Measurements from ENCODE around the gene IL23R.

Gene IL23R

DNA sequence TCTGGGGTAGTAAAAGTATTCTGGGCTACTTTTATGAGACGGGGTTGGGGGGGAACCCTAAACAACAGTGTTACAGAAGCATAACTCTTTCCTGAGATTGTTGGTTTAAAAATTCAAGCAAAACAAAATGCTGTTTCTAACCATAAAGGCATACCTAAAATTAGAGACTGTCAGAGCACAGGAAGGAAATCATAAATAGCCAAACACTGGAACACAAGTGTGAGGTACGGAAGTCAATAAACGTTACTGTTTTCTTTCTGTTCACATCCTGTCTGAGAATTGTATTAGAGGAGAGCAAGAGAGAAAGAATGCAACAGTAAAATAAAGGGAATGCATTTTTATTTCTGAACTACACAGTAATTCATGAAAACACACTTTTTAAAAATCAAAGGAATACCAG, 98.6 kb downstream of the IL23R start:
- no peaks in the 10 kb centered on the region for H3K36me3 ChIP-seq (ENCODE audit: insufficient read depth, low read length)
- H3K27ac ChIP-seq (ENCODE audit: low read length): no peak overlapping the region
- no peak for TF ChIP-seq EZH2 (IDR thresholded peaks at IDR 0.05; ENCODE audit: borderline replicate concordance, low read depth, low read length, severe bottlenecking)
- TF ChIP-seq CTCF (IDR thresholded peaks at IDR 0.05; ENCODE audit: borderline replicate concordance, extremely low read depth, low read length, poor library complexity, severe bottlenecking): no peak
- no peak overlapping the region for H3K9ac ChIP-seq (ENCODE audit: low read depth, low read length)
- H4K20me1 ChIP-seq (ENCODE audit: insufficient read depth, low read length): no peaks in the 10 kb centered on the region
- no peaks in the 10 kb centered on the region for H3K79me2 ChIP-seq (ENCODE audit: insufficient read depth, low read length)
- no peak overlapping the region for H3K4me3 ChIP-seq (ENCODE audit: low read depth in 1 of 2, low read length in 2 of 2)
- H3K4me2 ChIP-seq (ENCODE audit: insufficient read depth, low read length): no peak overlapping the region
- DNase-seq (no peak), ATAC-seq (ENCODE audit: insufficient read depth, low read depth) (peak; percentile 75)
- H3K27me3 ChIP-seq (ENCODE audit: insufficient read depth, low read length, poor library complexity): no peaks in the 10 kb centered on the region
- H3K4me1 ChIP-seq (ENCODE audit: insufficient read depth, low read length): no peaks in the 10 kb centered on the region
- no peak overlapping the region for H2AFZ ChIP-seq (ENCODE audit: low read depth, low read length)
- H3K9me3 ChIP-seq (ENCODE audit: insufficient read depth, low read length, severe bottlenecking): no peaks in the 10 kb centered on the region

- Histone ChIP-seq H3K36me3 (ENCODE audit: insufficient read depth, low read length) (no peaks in the 10 kb centered on the region), H3K9me3 (ENCODE audit: insufficient read depth, low read length, severe bottlenecking) (no peaks in the 10 kb centered on the region), H4K20me1 (ENCODE audit: insufficient read depth, low read length) (no peaks in the 10 kb centered on the region), H2AFZ (ENCODE audit: low read depth, low read length) (no peak overlapping the region), H3K4me1 (ENCODE audit: insufficient read depth, low read length) (no peaks in the 10 kb centered on the region), H3K79me2 (ENCODE audit: insufficient read depth, low read length) (no peaks in the 10 kb centered on the region), H3K27me3 (ENCODE audit: insufficient read depth, low read length, poor library complexity) (no peaks in the 10 kb centered on the region), H3K4me3 (ENCODE audit: low read depth in 1 of 2, low read length in 2 of 2) (no peak overlapping the region), H3K4me2 (ENCODE audit: insufficient read depth, low read length) (no peak overlapping the region), H3K27ac (ENCODE audit: low read length) (no peak overlapping the region), H3K9ac (ENCODE audit: low read depth, low read length) (no peak overlapping the region)
- DNase-seq: no peak
- TF ChIP-seq CTCF (IDR thresholded peaks at IDR 0.05; ENCODE audit: borderline replicate concordance, extremely low read depth, low read length, poor library complexity, severe bottlenecking) (no peak), EZH2 (IDR thresholded peaks at IDR 0.05; ENCODE audit: borderline replicate concordance, low read depth, low read length, severe bottlenecking) (no peak)
- ATAC-seq (ENCODE audit: insufficient read depth, low read depth): no peak
Observed at GRCh38 chr1:67269061-67269460, 102.8 kb downstream of the IL23R start.

DNA sequence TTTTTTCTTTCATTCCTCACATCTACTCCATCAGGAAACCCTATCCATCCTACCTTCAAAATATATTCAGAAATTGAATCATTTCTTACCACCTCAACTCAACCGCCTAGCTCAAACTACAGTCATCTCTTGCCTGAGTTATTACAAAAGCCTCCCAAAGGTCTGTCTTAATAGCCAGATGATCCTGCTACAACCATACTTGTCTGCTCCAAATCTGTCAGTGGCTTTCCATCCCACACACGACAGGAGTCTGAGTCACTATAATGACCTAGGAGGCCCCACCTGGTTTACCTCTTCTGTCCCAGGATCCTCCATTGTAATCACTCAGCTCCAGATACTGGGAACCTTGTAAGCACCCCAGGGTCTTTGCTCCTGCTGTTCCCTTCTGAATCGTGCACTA, 104.3 kb downstream of the IL23R start:
- no peak overlapping the region for H3K9ac ChIP-seq (ENCODE audit: low read depth, low read length)
- DNase-seq (no peak), ATAC-seq (ENCODE audit: insufficient read depth, low read depth) (no peak)
- no peaks in the 10 kb centered on the region for H4K20me1 ChIP-seq (ENCODE audit: insufficient read depth, low read length)
- H3K27ac ChIP-seq (ENCODE audit: low read length): no peak overlapping the region
- H3K27me3 ChIP-seq (ENCODE audit: insufficient read depth, low read length, poor library complexity): no peaks in the 10 kb centered on the region
- H3K9me3 ChIP-seq (ENCODE audit: insufficient read depth, low read length, severe bottlenecking): no peaks in the 10 kb centered on the region
- H3K4me3 ChIP-seq (ENCODE audit: low read depth in 1 of 2, low read length in 2 of 2): no peak overlapping the region
- TF ChIP-seq EZH2 (IDR thresholded peaks at IDR 0.05; ENCODE audit: borderline replicate concordance, low read depth, low read length, severe bottlenecking): no peak
- TF ChIP-seq CTCF (IDR thresholded peaks at IDR 0.05; ENCODE audit: borderline replicate concordance, extremely low read depth, low read length, poor library complexity, severe bottlenecking): no peak
- H3K36me3 ChIP-seq (ENCODE audit: insufficient read depth, low read length): no peaks in the 10 kb centered on the region
- H3K4me2 ChIP-seq (ENCODE audit: insufficient read depth, low read length): no peak overlapping the region
- no peaks in the 10 kb centered on the region for H3K79me2 ChIP-seq (ENCODE audit: insufficient read depth, low read length)
- no peak overlapping the region for H2AFZ ChIP-seq (ENCODE audit: low read depth, low read length)
- no peaks in the 10 kb centered on the region for H3K4me1 ChIP-seq (ENCODE audit: insufficient read depth, low read length)

GRCh38 chr1:67273591-67273990, 107.3 kb downstream of the IL23R start:
- no peaks in the 10 kb centered on the region for H3K36me3 ChIP-seq (ENCODE audit: insufficient read depth, low read length)
- no peak for ATAC-seq (ENCODE audit: insufficient read depth, low read depth)
- TF ChIP-seq EZH2 (IDR thresholded peaks at IDR 0.05; ENCODE audit: borderline replicate concordance, low read depth, low read length, severe bottlenecking) (no peak), CTCF (IDR thresholded peaks at IDR 0.05; ENCODE audit: borderline replicate concordance, extremely low read depth, low read length, poor library complexity, severe bottlenecking) (no peak)
- no peaks in the 10 kb centered on the region for H3K9me3 ChIP-seq (ENCODE audit: insufficient read depth, low read length, severe bottlenecking)
- no peak overlapping the region for H3K9ac ChIP-seq (ENCODE audit: low read depth, low read length)
- H3K27me3 ChIP-seq (ENCODE audit: insufficient read depth, low read length, poor library complexity): no peaks in the 10 kb centered on the region
- no peak overlapping the region for H2AFZ ChIP-seq (ENCODE audit: low read depth, low read length)
- H3K4me2 ChIP-seq (ENCODE audit: insufficient read depth, low read length): no peak overlapping the region
- DNase-seq: no peak
- H3K4me1 ChIP-seq (ENCODE audit: insufficient read depth, low read length): no peaks in the 10 kb centered on the region
- H3K79me2 ChIP-seq (ENCODE audit: insufficient read depth, low read length): no peaks in the 10 kb centered on the region
- H3K27ac ChIP-seq (ENCODE audit: low read length): no peak overlapping the region
- no peak overlapping the region for H3K4me3 ChIP-seq (ENCODE audit: low read depth in 1 of 2, low read length in 2 of 2)
- H4K20me1 ChIP-seq (ENCODE audit: insufficient read depth, low read length): no peaks in the 10 kb centered on the region
